ENCODE results near the gene ST3GAL5. TPM values are rescaled to one million over a fixed set of nuclear protein-coding genes. Genes with fewer than 3 reads are reported as not detected.

ST3GAL5 gene
- total RNA-seq, 4 donors from 2014 or later: 12.6 to 26.0 (median 21.8) TPM

- in situ Hi-C loops (cut with MboI; ENCODE audit: low sequenced_read_pairs in 4 of 4): no loop called here
- Histone ChIP-seq H3K27me3 (no peaks in the 10 kb centered on the region), H3K36me3 (no peaks in the 10 kb centered on the region), H3K27ac (no peak overlapping the region), H3K4me3 (no peak overlapping the region), H3K9me3 (no peaks in the 10 kb centered on the region), H3K4me1 (peaks cover 4 to 10% of the 10 kb centered on the region in 2 donors)
- no peak for TF ChIP-seq POLR2A (IDR thresholded peaks at IDR 0.05)
- TF ChIP-seq, protein P1, sequence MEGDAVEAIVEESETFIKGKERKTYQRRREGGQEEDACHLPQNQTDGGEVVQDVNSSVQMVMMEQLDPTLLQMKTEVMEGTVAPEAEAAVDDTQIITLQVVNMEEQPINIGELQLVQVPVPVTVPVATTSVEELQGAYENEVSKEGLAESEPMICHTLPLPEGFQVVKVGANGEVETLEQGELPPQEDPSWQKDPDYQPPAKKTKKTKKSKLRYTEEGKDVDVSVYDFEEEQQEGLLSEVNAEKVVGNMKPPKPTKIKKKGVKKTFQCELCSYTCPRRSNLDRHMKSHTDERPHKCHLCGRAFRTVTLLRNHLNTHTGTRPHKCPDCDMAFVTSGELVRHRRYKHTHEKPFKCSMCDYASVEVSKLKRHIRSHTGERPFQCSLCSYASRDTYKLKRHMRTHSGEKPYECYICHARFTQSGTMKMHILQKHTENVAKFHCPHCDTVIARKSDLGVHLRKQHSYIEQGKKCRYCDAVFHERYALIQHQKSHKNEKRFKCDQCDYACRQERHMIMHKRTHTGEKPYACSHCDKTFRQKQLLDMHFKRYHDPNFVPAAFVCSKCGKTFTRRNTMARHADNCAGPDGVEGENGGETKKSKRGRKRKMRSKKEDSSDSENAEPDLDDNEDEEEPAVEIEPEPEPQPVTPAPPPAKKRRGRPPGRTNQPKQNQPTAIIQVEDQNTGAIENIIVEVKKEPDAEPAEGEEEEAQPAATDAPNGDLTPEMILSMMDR (IDR thresholded peaks at IDR 0.05 in 4 of 5, conservative IDR thresholded peaks at IDR 0.05 in 1 of 5): no peak
- DNase-seq (no peak), ATAC-seq (no peak)
- intact Hi-C loops (cut with DNase I; ENCODE audit: low total_unique reads): no loop called here
Observed at GRCh38 chr2:85907671-85908157, 18.9 kb upstream of the ST3GAL5 start.

- peaks cover 4% of the 10 kb centered on the region in 2 donors for H3K4me1 ChIP-seq
- intact Hi-C loops (cut with DNase I; ENCODE audit: low total_unique reads): no loop called here
- in situ Hi-C loops (cut with MboI; ENCODE audit: low sequenced_read_pairs in 4 of 4): no loop called here
- H3K27me3 ChIP-seq: no peaks in the 10 kb centered on the region
- H3K36me3 ChIP-seq: no peaks in the 10 kb centered on the region
- ATAC-seq: no peak
- no peak for DNase-seq
- H3K27ac ChIP-seq: no peak overlapping the region
- H3K9me3 ChIP-seq: no peaks in the 10 kb centered on the region
- no peak overlapping the region for H3K4me3 ChIP-seq
- TF ChIP-seq, protein P1 (IDR thresholded peaks at IDR 0.05 in 4 of 5, conservative IDR thresholded peaks at IDR 0.05 in 1 of 5): no peak
- TF ChIP-seq POLR2A (IDR thresholded peaks at IDR 0.05): no peak
Observed at GRCh38 chr2:85906748-85907147, 18.0 kb upstream of the ST3GAL5 start.

DNA sequence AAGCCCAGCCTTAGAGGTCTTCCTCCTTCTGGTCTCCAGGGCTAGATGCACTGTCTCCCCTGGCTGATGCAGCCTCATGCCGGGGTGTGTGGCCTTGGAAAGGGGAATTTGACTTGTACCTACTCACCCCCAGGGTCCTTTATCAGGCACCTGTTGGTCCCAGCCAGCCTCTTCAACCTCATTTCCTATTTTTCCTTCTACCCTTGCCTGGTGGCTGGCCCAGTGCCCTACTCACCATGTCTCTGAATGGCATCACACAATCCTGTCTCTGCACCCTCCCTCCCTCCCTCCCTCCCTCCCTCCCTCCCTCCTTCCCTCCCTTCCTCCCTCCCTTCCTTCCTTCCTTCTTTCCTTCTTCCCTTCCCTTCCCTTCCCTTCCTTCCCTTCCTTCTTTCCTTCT is 17.1 kb upstream of the ST3GAL5 start:
- H3K4me1 ChIP-seq: peaks cover 4% of the 10 kb centered on the region in 2 donors
- H3K36me3 ChIP-seq: no peaks in the 10 kb centered on the region
- DNase-seq: no peak
- in situ Hi-C loops (cut with MboI; ENCODE audit: low sequenced_read_pairs in 4 of 4): no loop called here
- no peak for ATAC-seq
- peak overlapping the region in 3 of 4 donors; percentile 42 to 53 (median 52) for H3K27ac ChIP-seq
- H3K27me3 ChIP-seq: no peaks in the 10 kb centered on the region
- TF ChIP-seq, protein P1 (IDR thresholded peaks at IDR 0.05 in 4 of 5, conservative IDR thresholded peaks at IDR 0.05 in 1 of 5): no peak
- no peak for TF ChIP-seq POLR2A (IDR thresholded peaks at IDR 0.05)
- H3K4me3 ChIP-seq: no peak overlapping the region
- H3K9me3 ChIP-seq: no peaks in the 10 kb centered on the region
- intact Hi-C loops (cut with DNase I; ENCODE audit: low total_unique reads): no loop called here

GRCh38 chr2:85905187-85905666 is 16.4 kb upstream of the ST3GAL5 start:
- ATAC-seq (peak; percentile 52 to 86), DNase-seq (peak in 1 of 2 donors; percentile 51)
- in situ Hi-C loops (cut with MboI; ENCODE audit: low sequenced_read_pairs in 4 of 4) (no loop called here), intact Hi-C loops (cut with DNase I; ENCODE audit: low total_unique reads) (no loop called here)
- Histone ChIP-seq H3K4me1 (peaks cover 4% of the 10 kb centered on the region in 2 donors), H3K36me3 (no peaks in the 10 kb centered on the region), H3K9me3 (no peaks in the 10 kb centered on the region), H3K27me3 (no peaks in the 10 kb centered on the region), H3K4me3 (no peak overlapping the region), H3K27ac (peak overlapping the region; percentile 28 to 53 (median 51))
- TF ChIP-seq, protein P1 (IDR thresholded peaks at IDR 0.05 in 4 of 5, conservative IDR thresholded peaks at IDR 0.05 in 1 of 5): no peak
- no peak for TF ChIP-seq POLR2A (IDR thresholded peaks at IDR 0.05)

- in situ Hi-C loops (cut with MboI; ENCODE audit: low sequenced_read_pairs in 4 of 4): no loop called here
Observed at GRCh38 chr2:85903849-85904248, 15.1 kb upstream of the ST3GAL5 start.

More at GRCh38 chr2:85903849-85904248, 15.1 kb upstream of the ST3GAL5 start:
- intact Hi-C loops (cut with DNase I; ENCODE audit: low total_unique reads): no loop called here
- no peak overlapping the region for H3K27ac ChIP-seq
- no peak for DNase-seq
- TF ChIP-seq, protein P1 (IDR thresholded peaks at IDR 0.05 in 4 of 5, conservative IDR thresholded peaks at IDR 0.05 in 1 of 5): no peak
- TF ChIP-seq POLR2A (IDR thresholded peaks at IDR 0.05): no peak
- H3K9me3 ChIP-seq: no peaks in the 10 kb centered on the region
- H3K36me3 ChIP-seq: no peaks in the 10 kb centered on the region
- H3K4me1 ChIP-seq: peaks cover 12% of the 10 kb centered on the region in 2 donors
- no peak for ATAC-seq
- no peak overlapping the region for H3K4me3 ChIP-seq
- H3K27me3 ChIP-seq: no peaks in the 10 kb centered on the region
